Keratinocyte (primary cell): ENCODE data around the gene XAGE1B.
"Not testable (repeated sequence)": the region's sequence is repeated elsewhere in the genome, so short reads cannot be mapped to it uniquely, and the experiment has no call there.

Source experiments
- EZH2 ChIP-seq: IDR thresholded peaks from one replicate; pipeline ENCODE4 v1.6.1; 2012; ENCODE audit warnings: inconsistent platforms, mild to moderate bottlenecking, low read length, moderate library complexity
- TF ChIP-seq, protein P1 (sequence below), 3 experiments: IDR thresholded peaks in 1 of 3; conservative IDR thresholded peaks in 1 of 3; optimal IDR thresholded peaks in 1 of 3; 2 replicates in 2 of 3; 3 replicates in 1 of 3; pipeline versions ENCODE3 to v1.5.1; 2011; ENCODE audit warnings: low read length in 3 of 3, mild to moderate bottlenecking in 3 of 3, moderate library complexity in 2 of 3, control low read depth in 1 of 3, inconsistent platforms in 1 of 3; ENCODE audit not compliant: insufficient read depth in 2 of 3; ENCODE audit errors: extremely low read depth in 1 of 3

GRCh38 chrX:52471301-52471700 lies 45.6 kb downstream of the XAGE1B start:
- TF ChIP-seq, protein P1, sequence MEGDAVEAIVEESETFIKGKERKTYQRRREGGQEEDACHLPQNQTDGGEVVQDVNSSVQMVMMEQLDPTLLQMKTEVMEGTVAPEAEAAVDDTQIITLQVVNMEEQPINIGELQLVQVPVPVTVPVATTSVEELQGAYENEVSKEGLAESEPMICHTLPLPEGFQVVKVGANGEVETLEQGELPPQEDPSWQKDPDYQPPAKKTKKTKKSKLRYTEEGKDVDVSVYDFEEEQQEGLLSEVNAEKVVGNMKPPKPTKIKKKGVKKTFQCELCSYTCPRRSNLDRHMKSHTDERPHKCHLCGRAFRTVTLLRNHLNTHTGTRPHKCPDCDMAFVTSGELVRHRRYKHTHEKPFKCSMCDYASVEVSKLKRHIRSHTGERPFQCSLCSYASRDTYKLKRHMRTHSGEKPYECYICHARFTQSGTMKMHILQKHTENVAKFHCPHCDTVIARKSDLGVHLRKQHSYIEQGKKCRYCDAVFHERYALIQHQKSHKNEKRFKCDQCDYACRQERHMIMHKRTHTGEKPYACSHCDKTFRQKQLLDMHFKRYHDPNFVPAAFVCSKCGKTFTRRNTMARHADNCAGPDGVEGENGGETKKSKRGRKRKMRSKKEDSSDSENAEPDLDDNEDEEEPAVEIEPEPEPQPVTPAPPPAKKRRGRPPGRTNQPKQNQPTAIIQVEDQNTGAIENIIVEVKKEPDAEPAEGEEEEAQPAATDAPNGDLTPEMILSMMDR (optimal IDR thresholded peaks at IDR 0.05 in 1 of 3, IDR thresholded peaks at IDR 0.05 in 1 of 3, conservative IDR thresholded peaks at IDR 0.05 in 1 of 3; ENCODE audit: extremely low read depth in 1 of 3, insufficient read depth in 2 of 3, low read length in 3 of 3), result not testable (repeated sequence)
- not testable (repeated sequence) for TF ChIP-seq EZH2
